Sigmoid colon (tissue), 4 donors: ENCODE measurements around the gene PCDHB1.

Experiments used
- POLR2A ChIP-seq, 2 donors: fragments of 450-650 bp; IDR thresholded peaks; one replicate each; pipeline ENCODE4 v1.6.1; 2016; ENCODE audit warnings: antibody characterized with exemption in 2 of 2, mild to moderate bottlenecking in 2 of 2, moderate library complexity in 2 of 2
- POLR2AphosphoS5 ChIP-seq, 4 donors: sonication (generic); formaldehyde crosslinking; IDR thresholded peaks; one replicate each; pipeline ENCODE4 v1.6.1; 2017; ENCODE audit warnings: antibody characterized with exemption in 4 of 4
- TF ChIP-seq, protein P1 (sequence below), 4 experiments: fragments of 450-650 bp in 3 of 4; fragments of 200-600 bp in 1 of 4; IDR thresholded peaks; one replicate each; pipeline ENCODE4 v1.5.1; 2016 to 2019; ENCODE audit warnings: antibody characterized with exemption in 4 of 4, mild to moderate bottlenecking in 3 of 4, moderate library complexity in 2 of 4

DNA sequence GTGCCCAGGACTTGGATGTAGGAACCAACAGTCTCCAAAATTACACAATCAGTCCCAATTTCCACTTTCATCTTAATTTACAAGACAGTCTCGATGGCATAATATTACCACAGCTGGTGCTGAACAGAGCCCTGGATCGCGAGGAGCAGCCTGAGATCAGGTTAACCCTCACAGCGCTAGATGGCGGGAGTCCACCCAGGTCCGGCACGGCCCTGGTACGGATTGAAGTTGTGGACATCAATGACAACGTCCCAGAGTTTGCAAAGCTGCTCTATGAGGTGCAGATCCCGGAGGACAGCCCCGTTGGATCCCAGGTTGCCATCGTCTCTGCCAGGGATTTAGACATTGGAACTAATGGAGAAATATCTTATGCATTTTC lies 44.1 kb downstream of the PCDHB1 start:
- TF ChIP-seq, protein P1, sequence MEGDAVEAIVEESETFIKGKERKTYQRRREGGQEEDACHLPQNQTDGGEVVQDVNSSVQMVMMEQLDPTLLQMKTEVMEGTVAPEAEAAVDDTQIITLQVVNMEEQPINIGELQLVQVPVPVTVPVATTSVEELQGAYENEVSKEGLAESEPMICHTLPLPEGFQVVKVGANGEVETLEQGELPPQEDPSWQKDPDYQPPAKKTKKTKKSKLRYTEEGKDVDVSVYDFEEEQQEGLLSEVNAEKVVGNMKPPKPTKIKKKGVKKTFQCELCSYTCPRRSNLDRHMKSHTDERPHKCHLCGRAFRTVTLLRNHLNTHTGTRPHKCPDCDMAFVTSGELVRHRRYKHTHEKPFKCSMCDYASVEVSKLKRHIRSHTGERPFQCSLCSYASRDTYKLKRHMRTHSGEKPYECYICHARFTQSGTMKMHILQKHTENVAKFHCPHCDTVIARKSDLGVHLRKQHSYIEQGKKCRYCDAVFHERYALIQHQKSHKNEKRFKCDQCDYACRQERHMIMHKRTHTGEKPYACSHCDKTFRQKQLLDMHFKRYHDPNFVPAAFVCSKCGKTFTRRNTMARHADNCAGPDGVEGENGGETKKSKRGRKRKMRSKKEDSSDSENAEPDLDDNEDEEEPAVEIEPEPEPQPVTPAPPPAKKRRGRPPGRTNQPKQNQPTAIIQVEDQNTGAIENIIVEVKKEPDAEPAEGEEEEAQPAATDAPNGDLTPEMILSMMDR (IDR thresholded peaks at IDR 0.05): no peak
- TF ChIP-seq POLR2A (IDR thresholded peaks at IDR 0.05) (no peak), POLR2AphosphoS5 (IDR thresholded peaks at IDR 0.05) (no peak)
